Measurements from ENCODE around the gene MT2A.

DNA sequence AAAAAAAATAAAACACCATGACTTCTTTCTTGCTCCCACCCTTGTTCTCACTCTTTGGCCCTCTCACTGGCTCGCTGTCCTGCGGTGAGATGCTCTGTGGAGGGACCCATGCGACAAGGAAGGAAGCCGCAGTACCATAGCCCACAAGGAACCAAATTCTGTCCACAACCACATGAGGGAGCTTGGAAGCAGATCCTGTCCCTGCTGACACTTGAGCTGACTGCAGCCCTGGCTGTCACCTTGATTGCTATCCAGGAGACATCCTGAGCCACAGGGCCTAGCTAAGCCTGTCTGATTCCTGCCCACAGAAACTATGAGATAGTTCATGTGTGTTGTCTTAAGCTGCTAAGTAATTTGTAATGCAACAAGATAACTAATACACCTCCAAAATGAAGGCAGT, 4.8 kb upstream of the MT2A start:
- TF ChIP-seq CTCF (IDR thresholded peaks at IDR 0.05 in 8 of 11, conservative IDR thresholded peaks at IDR 0.05 in 3 of 11) (peak in 10 of 11 experiments; percentile 15 to 60 (median 50)), POLR2AphosphoS5 (IDR thresholded peaks at IDR 0.05) (peak in 2 of 3 donors; percentile 29 to 35)
